GM12801 (cell line): ENCODE results near the gene FREY1.

Source experiments
- TF ChIP-seq, protein P1 (sequence below): IDR thresholded peaks from one replicate; pipeline ENCODE4 v1.5.1; 2011; ENCODE audit warnings: control low read depth; ENCODE audit not compliant: insufficient read length; ENCODE audit errors: extremely low read depth

FREY1 gene

DNA sequence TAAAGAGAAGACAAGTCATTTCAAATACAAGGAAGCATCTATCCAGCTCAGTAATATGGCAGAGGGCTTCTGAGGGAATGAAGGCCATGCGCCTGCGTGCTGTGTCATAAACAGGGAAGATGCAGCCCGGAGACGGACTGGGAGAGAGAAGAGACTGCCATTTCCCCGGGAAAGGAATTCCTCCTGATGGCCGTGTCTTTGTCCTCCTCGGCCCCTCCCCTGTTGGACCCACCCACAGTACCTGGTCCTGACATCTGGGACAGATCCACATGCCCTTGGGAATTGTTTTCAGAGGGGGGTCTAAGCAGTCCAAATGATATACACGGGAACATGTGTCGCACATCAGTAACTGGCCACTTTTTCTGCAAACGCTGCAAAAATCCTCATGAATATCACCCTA, 30.8 kb upstream of the FREY1 start:
- TF ChIP-seq, protein P1, sequence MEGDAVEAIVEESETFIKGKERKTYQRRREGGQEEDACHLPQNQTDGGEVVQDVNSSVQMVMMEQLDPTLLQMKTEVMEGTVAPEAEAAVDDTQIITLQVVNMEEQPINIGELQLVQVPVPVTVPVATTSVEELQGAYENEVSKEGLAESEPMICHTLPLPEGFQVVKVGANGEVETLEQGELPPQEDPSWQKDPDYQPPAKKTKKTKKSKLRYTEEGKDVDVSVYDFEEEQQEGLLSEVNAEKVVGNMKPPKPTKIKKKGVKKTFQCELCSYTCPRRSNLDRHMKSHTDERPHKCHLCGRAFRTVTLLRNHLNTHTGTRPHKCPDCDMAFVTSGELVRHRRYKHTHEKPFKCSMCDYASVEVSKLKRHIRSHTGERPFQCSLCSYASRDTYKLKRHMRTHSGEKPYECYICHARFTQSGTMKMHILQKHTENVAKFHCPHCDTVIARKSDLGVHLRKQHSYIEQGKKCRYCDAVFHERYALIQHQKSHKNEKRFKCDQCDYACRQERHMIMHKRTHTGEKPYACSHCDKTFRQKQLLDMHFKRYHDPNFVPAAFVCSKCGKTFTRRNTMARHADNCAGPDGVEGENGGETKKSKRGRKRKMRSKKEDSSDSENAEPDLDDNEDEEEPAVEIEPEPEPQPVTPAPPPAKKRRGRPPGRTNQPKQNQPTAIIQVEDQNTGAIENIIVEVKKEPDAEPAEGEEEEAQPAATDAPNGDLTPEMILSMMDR: no peak

DNA sequence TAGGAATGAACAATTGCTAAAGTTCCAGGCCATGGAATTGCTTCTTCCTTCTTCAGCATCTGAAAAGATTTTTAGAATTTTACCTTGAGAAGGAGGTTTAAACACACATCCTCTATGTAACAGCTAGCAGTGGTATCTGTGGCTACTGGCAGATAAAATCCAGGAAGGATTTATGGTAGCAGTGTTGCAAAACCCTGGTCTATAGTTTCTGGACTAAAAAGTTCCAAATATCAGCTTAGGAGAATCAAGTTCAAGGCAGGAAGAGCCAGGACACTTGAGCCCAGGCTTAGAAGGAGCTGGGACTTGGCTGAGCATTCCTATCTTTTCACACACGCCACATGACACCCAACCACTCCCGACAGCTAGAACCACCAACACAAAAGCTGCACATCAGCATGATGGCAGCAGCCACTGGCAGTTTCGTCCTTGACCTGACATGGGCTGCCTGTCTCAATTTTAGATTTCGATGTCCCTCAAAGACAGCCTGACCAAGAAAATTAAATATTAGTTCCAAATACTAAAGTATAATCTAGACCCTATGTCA, 29.5 kb upstream of the FREY1 start:
- TF ChIP-seq, protein P1: no peak

DNA sequence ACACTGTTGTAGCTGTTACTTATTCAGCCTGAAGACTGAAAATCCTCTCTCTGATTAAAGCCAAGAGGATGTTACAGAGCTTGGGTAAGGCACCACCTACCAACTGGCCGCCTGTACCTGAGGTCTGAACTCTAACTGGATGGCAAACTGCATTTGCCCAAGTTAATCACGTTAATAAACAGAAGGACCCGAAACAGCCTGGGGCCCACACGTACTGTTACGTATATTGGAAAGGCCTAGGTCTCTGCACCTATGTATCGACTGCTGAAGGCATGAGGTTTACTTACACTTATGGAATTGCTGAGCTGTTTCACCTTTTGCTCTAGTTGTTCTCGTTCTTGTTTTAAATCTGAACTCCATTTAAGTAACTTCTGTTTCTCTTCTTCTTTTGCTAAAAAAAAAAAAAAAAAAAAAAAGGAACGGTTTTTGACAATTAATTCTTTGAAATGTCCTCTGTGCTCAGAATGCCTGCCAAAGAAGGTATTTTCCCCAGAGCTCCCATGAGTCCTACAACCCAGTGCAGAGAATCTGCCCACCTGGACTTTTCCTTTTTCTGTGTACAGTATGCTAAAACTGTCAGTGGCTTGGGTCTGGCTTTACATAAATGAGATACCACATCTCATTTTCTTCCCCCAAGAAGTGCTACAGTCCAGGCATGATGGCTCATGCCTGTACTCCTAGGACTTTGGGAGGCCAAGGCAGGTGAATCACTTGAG, 28.4 kb upstream of the FREY1 start:
- TF ChIP-seq, protein P1: no peak

DNA sequence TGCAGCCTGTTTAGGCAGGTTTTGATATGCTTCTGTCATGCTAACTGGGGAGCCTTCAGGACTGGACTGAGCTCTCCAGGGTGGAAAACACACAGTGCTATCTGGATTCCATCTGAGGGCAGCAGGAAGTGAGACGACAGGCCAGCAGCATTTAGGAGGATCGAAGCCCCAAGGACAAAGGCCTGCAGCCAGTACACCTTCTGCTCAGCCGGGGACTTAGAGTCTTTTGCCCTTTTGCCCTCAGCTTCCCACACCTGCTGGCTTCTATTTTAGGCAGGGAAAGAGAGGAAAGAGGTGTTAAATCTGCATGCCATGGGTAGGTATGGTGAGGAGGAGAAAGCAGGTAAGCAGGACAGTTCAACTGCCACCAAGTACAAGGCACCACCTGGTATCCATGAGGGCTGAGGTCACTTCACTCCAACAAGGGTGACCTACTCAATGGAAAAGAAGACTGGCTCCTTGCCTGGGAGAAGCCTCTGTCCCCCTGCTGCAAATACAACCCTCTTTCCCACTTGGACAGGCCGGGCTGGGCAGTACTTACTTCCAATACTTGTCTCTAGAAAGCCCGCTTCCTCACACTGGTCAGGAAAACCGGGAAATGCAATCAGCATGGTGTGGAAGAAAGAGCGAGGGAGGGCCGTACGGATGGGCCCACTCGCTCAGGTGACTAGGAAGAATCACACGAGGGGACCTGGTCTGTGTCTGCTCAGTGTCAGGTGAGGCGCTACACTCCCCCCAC, 27.7 kb upstream of the FREY1 start:
- TF ChIP-seq, protein P1: no peak

DNA sequence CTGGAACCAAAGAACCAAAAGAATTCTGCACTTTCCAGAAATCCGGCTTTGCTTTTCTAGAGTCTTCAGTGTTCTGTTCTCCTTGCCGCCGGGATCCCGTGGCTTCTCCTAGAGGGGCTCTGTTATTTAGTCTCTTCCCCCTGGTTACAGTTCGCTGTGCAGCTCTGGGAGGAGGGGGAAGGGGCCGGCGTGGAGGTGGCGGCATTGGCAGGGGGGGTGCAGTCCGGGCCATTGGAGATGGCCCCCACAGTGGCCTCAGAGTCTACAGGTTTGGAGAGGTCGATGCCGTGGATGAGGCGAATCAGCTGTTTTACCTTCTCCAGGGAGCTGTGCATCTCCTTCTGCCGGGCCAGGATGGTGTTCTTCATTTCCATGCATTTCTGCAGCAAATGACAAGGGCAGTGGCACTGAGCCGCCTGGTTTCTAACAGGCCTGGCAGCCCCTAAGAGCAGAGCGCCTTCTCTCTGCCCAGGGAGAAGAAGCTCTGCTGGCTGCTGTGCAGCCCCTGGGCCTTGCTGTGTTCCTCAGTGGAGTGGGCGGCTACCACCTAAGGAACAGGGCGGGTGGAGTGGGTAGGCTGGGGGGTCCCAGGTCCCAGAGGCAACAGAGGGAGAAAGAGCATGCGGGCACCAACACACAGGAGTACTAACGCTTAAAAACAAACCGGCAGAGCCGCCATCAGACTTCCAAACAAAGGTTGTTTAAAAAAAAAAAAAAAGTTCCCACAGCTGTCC, 26.9 kb upstream of the FREY1 start:
- TF ChIP-seq, protein P1: no peak

DNA sequence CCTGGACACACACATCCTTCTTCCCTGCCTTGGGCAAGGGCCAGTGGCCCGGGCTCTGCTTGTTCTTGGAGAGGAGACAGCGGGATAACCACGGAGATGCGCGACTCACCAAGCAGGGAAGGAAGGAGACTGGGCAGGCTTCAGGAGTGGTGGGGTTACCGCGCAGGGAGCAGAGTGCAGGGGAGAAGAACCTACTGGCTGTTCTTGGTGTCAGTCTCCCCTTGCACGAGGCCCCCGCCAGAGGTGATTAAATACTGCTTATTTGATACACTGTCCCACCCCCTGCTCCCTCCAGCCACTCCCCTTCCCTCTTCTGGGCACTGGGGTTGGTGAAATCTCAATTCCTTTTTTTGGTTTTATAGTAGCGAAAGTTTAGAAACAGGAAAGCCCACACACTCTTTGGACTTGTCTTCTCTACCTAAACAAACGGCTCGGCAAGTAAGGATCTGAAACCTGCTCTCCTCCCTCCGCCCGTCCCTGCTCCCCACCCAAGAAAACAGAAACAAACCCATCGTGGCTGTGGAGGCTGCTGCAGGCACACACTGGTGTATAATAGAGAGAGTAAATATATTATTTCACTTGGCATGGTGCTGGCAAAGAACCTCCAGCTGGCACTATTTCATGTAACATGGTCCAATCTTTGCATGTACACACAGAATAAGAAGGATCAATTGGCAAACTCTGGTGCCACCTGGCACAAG, 26.2 kb upstream of the FREY1 start:
- TF ChIP-seq, protein P1: no peak
